IMR-90 (cell line): ENCODE data around the gene GRAMD4. TPM values are rescaled to one million over a fixed set of nuclear protein-coding genes. Genes with fewer than 3 reads are reported as not detected.

Experiments used
- BHLHE40 ChIP-seq: fragments of 150-350 bp; IDR thresholded peaks from 2 replicates; pipeline ENCODE4 v1.6.1; 2016; ENCODE audit warnings: mild to moderate bottlenecking, low read depth, low read length
- FOS ChIP-seq: fragments of 150-350 bp; IDR thresholded peaks from 2 replicates; pipeline ENCODE4 v1.6.1; 2016; ENCODE audit warnings: low read depth, low read length
- MAZ ChIP-seq: IDR thresholded peaks from 2 replicates; pipeline ENCODE4 v1.6.1; 2012; ENCODE audit warnings: low read depth, mild to moderate bottlenecking, low read length, improper control_type of control experiment, moderate library complexity, borderline replicate concordance
- POLR2A ChIP-seq: IDR thresholded peaks from 2 replicates; pipeline ENCODE4 v1.6.1; 2012; ENCODE audit warnings: mild to moderate bottlenecking, low read depth, low read length
- RAD21 ChIP-seq: IDR thresholded peaks from 2 replicates; pipeline ENCODE4 v1.6.1; 2012; ENCODE audit warnings: low read length, improper control_type of control experiment
- polyA plus RNA-seq, 3 experiments: library from polyadenylated mRNA; depleted of rRNA; stranded (reverse); fragments of >200 nt; gene quantifications; 2 replicates each; pipeline ENCODE4 v1.2.3, GENCODE V29; 2012; ENCODE audit warnings: low replicate concordance in 1 of 3
- total RNA-seq: library from RNA; depleted of rRNA; stranded (reverse); fragments of >200 nt; gene quantifications from 2 replicates; pipeline ENCODE4 v1.2.3, GENCODE V29; 2012
- TF ChIP-seq, protein P1 (sequence below): conservative IDR thresholded peaks from 2 replicates; pipeline ENCODE4 v1.5.1; 2012; ENCODE audit warnings: mild to moderate bottlenecking, low read depth, low read length, improper control_type of control experiment

Gene GRAMD4
- total and polyA plus RNA-seq, 2 of the 4 experiments (the other 2 are of a cell fraction), result 2.7 to 5.8 TPM

DNA sequence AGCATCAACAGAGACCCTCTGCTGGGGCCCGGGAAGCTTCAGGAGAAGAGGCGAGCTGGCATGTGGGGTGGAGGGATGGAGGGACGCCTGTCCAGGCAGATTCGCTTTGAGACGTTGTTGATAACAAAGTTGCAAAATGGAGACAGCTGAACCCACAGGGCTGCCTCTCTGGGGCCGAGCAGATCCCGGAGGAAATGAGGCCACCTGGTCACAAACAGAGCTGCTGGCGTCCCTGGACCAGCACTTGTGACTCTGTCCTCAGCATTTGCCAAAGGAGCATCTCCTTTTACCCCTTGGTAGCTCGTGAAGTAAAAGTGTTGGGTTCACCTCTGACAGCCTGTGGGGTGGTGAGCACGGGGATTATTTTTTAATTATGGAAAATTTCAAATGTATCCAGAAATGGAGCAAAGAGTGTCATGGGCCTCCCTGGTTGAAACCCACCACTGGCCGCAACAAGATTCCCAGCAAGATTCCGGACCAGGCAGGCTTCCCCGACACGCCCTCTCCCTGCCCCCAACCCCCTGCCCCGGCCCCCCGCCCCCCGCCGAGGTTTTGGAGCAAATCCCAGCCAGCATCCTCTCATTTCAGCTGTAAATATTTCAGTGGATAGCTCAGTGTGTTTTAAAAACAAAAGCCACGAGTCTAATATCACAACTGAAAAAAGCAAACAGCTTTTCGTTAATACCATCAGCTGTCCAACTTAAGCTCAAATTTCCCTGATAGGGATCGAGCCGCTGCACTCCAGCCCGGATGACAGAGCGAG is 20.3 kb downstream of the GRAMD4 start (continued):
- TF ChIP-seq, protein P1, sequence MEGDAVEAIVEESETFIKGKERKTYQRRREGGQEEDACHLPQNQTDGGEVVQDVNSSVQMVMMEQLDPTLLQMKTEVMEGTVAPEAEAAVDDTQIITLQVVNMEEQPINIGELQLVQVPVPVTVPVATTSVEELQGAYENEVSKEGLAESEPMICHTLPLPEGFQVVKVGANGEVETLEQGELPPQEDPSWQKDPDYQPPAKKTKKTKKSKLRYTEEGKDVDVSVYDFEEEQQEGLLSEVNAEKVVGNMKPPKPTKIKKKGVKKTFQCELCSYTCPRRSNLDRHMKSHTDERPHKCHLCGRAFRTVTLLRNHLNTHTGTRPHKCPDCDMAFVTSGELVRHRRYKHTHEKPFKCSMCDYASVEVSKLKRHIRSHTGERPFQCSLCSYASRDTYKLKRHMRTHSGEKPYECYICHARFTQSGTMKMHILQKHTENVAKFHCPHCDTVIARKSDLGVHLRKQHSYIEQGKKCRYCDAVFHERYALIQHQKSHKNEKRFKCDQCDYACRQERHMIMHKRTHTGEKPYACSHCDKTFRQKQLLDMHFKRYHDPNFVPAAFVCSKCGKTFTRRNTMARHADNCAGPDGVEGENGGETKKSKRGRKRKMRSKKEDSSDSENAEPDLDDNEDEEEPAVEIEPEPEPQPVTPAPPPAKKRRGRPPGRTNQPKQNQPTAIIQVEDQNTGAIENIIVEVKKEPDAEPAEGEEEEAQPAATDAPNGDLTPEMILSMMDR, result no peak
- no peak for TF ChIP-seq FOS
- TF ChIP-seq POLR2A, result no peak
- TF ChIP-seq RAD21, result no peak
- TF ChIP-seq BHLHE40, result no peak
- no peak for TF ChIP-seq MAZ
